Measurements from ENCODE around the gene CTSS.

DNA sequence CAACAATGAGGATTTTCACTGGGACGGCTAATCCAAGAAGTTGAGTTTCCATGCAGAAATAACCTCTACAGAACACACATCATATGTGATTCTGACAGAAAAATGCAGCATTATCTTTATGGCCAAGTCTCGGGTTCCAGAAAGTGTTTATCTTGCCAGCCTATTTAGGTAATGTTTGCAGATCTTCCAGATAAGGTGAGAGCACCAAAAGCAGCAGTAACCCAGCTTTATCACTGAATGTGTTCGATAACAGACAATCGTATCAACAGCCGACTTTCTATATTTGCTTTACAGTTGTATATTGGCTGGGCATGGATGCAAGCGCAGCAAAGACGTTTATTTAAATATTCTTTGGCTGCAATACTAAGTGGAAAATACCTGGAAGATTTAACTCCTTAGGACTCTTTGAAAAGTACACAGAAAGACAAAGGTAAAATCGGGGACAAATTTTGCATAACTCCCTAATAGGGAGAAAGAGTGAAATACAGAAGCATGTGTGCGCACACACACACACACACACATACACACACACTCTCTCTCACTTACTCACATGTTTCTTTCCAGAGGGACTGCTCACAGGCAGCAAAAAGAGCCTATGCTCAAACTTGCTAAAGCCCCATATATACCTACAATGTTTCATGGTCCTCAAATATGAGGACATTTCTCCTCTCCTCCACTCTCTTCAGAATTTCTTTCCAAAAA, 45.5 kb upstream of the CTSS start:
- no peak for TF ChIP-seq RFX5 (IDR thresholded peaks at IDR 0.05)
- TF ChIP-seq, protein P1, sequence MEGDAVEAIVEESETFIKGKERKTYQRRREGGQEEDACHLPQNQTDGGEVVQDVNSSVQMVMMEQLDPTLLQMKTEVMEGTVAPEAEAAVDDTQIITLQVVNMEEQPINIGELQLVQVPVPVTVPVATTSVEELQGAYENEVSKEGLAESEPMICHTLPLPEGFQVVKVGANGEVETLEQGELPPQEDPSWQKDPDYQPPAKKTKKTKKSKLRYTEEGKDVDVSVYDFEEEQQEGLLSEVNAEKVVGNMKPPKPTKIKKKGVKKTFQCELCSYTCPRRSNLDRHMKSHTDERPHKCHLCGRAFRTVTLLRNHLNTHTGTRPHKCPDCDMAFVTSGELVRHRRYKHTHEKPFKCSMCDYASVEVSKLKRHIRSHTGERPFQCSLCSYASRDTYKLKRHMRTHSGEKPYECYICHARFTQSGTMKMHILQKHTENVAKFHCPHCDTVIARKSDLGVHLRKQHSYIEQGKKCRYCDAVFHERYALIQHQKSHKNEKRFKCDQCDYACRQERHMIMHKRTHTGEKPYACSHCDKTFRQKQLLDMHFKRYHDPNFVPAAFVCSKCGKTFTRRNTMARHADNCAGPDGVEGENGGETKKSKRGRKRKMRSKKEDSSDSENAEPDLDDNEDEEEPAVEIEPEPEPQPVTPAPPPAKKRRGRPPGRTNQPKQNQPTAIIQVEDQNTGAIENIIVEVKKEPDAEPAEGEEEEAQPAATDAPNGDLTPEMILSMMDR (IDR thresholded peaks at IDR 0.05): no peak
- TF ChIP-seq, protein P2, sequence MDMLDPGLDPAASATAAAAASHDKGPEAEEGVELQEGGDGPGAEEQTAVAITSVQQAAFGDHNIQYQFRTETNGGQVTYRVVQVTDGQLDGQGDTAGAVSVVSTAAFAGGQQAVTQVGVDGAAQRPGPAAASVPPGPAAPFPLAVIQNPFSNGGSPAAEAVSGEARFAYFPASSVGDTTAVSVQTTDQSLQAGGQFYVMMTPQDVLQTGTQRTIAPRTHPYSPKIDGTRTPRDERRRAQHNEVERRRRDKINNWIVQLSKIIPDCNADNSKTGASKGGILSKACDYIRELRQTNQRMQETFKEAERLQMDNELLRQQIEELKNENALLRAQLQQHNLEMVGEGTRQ (IDR thresholded peaks at IDR 0.05): no peak
- TF ChIP-seq, protein P3, sequence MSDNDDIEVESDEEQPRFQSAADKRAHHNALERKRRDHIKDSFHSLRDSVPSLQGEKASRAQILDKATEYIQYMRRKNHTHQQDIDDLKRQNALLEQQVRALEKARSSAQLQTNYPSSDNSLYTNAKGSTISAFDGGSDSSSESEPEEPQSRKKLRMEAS (IDR thresholded peaks at IDR 0.05): no peak
- no peak for TF ChIP-seq ZSCAN20 (CRISPR knock-in tag; IDR thresholded peaks at IDR 0.05)
- TF ChIP-seq CEBPB (IDR thresholded peaks at IDR 0.05): no peak
- no peak for TF ChIP-seq EP300 (IDR thresholded peaks at IDR 0.05)
- TF ChIP-seq POLR2A (IDR thresholded peaks at IDR 0.05; ENCODE audit: low read length): no peak
- TF ChIP-seq, protein P4, sequence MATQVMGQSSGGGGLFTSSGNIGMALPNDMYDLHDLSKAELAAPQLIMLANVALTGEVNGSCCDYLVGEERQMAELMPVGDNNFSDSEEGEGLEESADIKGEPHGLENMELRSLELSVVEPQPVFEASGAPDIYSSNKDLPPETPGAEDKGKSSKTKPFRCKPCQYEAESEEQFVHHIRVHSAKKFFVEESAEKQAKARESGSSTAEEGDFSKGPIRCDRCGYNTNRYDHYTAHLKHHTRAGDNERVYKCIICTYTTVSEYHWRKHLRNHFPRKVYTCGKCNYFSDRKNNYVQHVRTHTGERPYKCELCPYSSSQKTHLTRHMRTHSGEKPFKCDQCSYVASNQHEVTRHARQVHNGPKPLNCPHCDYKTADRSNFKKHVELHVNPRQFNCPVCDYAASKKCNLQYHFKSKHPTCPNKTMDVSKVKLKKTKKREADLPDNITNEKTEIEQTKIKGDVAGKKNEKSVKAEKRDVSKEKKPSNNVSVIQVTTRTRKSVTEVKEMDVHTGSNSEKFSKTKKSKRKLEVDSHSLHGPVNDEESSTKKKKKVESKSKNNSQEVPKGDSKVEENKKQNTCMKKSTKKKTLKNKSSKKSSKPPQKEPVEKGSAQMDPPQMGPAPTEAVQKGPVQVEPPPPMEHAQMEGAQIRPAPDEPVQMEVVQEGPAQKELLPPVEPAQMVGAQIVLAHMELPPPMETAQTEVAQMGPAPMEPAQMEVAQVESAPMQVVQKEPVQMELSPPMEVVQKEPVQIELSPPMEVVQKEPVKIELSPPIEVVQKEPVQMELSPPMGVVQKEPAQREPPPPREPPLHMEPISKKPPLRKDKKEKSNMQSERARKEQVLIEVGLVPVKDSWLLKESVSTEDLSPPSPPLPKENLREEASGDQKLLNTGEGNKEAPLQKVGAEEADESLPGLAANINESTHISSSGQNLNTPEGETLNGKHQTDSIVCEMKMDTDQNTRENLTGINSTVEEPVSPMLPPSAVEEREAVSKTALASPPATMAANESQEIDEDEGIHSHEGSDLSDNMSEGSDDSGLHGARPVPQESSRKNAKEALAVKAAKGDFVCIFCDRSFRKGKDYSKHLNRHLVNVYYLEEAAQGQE (IDR thresholded peaks at IDR 0.05): no peak
- TF ChIP-seq MYC (IDR thresholded peaks at IDR 0.05; ENCODE audit: borderline replicate concordance, low read length): no peak
- TF ChIP-seq, protein P5, sequence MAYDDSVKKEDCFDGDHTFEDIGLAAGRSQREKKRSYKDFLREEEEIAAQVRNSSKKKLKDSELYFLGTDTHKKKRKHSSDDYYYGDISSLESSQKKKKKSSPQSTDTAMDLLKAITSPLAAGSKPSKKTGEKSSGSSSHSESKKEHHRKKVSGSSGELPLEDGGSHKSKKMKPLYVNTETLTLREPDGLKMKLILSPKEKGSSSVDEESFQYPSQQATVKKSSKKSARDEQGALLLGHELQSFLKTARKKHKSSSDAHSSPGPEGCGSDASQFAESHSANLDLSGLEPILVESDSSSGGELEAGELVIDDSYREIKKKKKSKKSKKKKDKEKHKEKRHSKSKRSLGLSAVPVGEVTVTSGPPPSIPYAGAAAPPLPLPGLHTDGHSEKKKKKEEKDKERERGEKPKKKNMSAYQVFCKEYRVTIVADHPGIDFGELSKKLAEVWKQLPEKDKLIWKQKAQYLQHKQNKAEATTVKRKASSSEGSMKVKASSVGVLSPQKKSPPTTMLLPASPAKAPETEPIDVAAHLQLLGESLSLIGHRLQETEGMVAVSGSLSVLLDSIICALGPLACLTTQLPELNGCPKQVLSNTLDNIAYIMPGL (CRISPR knock-in tag; IDR thresholded peaks at IDR 0.05; ENCODE audit: borderline replicate concordance): no peak
- TF ChIP-seq, protein P6, sequence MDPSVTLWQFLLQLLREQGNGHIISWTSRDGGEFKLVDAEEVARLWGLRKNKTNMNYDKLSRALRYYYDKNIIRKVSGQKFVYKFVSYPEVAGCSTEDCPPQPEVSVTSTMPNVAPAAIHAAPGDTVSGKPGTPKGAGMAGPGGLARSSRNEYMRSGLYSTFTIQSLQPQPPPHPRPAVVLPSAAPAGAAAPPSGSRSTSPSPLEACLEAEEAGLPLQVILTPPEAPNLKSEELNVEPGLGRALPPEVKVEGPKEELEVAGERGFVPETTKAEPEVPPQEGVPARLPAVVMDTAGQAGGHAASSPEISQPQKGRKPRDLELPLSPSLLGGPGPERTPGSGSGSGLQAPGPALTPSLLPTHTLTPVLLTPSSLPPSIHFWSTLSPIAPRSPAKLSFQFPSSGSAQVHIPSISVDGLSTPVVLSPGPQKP (IDR thresholded peaks at IDR 0.05; ENCODE audit: low read depth, low read length): no peak
- no peak for TF ChIP-seq POLR2AphosphoS2 (conservative IDR thresholded peaks at IDR 0.05; ENCODE audit: low read length)

All from A549 (cell line).